SK-N-SH (cell line): ENCODE results near the gene MAOB.

Experiments
- CTCF ChIP-seq: fragments of 200-600 bp; sonication (generic); IDR thresholded peaks from 2 replicates; pipeline ENCODE4 v1.6.1; 2017; ENCODE audit warnings: antibody characterized with exemption, mild to moderate bottlenecking, moderate library complexity
- EZH2phosphoT487 ChIP-seq: fragments of 200-600 bp; sonication (generic); IDR thresholded peaks from 2 replicates; pipeline ENCODE4 v1.6.1; 2017; ENCODE audit warnings: low read depth, mixed run types, mild to moderate bottlenecking, antibody characterized with exemption, moderate library complexity, borderline replicate concordance
- GABPA ChIP-seq: IDR thresholded peaks from 2 replicates; pipeline ENCODE4 v1.4.0; 2012; ENCODE audit warnings: low read depth, mild to moderate bottlenecking
- JUND ChIP-seq: IDR thresholded peaks from 2 replicates; pipeline ENCODE4 v1.4.0; 2012
- MAX ChIP-seq: IDR thresholded peaks from 2 replicates; pipeline ENCODE4 v1.4.0; 2012; ENCODE audit warnings: low read depth
- POLR2AphosphoS5 ChIP-seq: IDR thresholded peaks from 2 replicates; pipeline ENCODE4 v1.6.1; 2012; ENCODE audit warnings: low read depth, low read length
- RAD21 ChIP-seq: IDR thresholded peaks from 2 replicates; pipeline ENCODE4 v1.6.1; 2012; ENCODE audit warnings: mild to moderate bottlenecking, low read length
- TCF12 ChIP-seq: IDR thresholded peaks from 2 replicates; pipeline ENCODE4 v1.4.0; 2012
- ZBTB33 ChIP-seq: IDR thresholded peaks from 2 replicates; pipeline ENCODE4 v1.4.0; 2012; ENCODE audit warnings: low read depth, borderline replicate concordance
- TF ChIP-seq, protein P1 (sequence below): IDR thresholded peaks from 2 replicates; pipeline ENCODE4 v1.6.1; 2012; ENCODE audit warnings: mild to moderate bottlenecking, low read depth, low read length, moderate library complexity

DNA sequence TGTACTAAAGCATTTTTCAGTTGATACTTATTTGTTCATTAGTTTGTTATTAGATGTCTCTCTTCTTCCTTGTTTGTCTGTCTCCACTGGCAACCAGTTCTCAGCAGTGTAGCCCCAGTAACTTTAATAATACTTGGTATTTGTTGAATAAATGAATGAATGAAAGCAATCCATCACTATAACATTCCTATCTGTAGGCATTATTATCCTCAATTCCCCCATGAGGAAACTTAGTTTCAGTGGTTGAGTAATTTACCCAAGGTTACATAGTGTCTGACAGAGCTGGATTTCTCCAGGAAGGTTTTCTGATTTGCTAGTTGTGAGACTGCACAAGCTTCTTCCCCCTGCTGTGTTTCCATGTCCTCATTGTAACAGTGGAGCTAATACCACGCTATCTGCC lies 27.8 kb upstream of the MAOB start:
- TF ChIP-seq JUND, result no peak
- TF ChIP-seq, protein P1, sequence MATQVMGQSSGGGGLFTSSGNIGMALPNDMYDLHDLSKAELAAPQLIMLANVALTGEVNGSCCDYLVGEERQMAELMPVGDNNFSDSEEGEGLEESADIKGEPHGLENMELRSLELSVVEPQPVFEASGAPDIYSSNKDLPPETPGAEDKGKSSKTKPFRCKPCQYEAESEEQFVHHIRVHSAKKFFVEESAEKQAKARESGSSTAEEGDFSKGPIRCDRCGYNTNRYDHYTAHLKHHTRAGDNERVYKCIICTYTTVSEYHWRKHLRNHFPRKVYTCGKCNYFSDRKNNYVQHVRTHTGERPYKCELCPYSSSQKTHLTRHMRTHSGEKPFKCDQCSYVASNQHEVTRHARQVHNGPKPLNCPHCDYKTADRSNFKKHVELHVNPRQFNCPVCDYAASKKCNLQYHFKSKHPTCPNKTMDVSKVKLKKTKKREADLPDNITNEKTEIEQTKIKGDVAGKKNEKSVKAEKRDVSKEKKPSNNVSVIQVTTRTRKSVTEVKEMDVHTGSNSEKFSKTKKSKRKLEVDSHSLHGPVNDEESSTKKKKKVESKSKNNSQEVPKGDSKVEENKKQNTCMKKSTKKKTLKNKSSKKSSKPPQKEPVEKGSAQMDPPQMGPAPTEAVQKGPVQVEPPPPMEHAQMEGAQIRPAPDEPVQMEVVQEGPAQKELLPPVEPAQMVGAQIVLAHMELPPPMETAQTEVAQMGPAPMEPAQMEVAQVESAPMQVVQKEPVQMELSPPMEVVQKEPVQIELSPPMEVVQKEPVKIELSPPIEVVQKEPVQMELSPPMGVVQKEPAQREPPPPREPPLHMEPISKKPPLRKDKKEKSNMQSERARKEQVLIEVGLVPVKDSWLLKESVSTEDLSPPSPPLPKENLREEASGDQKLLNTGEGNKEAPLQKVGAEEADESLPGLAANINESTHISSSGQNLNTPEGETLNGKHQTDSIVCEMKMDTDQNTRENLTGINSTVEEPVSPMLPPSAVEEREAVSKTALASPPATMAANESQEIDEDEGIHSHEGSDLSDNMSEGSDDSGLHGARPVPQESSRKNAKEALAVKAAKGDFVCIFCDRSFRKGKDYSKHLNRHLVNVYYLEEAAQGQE, result no peak
- no peak for TF ChIP-seq POLR2AphosphoS5
- no peak for TF ChIP-seq EZH2phosphoT487
- no peak for TF ChIP-seq CTCF
- no peak for TF ChIP-seq RAD21
- no peak for TF ChIP-seq ZBTB33
- no peak for TF ChIP-seq TCF12
- TF ChIP-seq MAX, result no peak
- no peak for TF ChIP-seq GABPA
